K562 treated with DMSO at 1 percent for 4 hours (cell line): ENCODE measurements around the gene IGF2BP3. TPM values are rescaled to one million over a fixed set of nuclear protein-coding genes. Genes with fewer than 3 reads are reported as not detected.

Experiments
- total RNA-seq: library from RNA; unstranded; fragments of 300-600 nt; gene quantifications from 2 replicates; pipeline ENCODE4 v1.2.3, GENCODE V29; 2022; ENCODE audit not compliant: insufficient read depth

The IGF2BP3 gene
- total RNA-seq: 23.3 and 24.5 TPM in 2 replicates

DNA sequence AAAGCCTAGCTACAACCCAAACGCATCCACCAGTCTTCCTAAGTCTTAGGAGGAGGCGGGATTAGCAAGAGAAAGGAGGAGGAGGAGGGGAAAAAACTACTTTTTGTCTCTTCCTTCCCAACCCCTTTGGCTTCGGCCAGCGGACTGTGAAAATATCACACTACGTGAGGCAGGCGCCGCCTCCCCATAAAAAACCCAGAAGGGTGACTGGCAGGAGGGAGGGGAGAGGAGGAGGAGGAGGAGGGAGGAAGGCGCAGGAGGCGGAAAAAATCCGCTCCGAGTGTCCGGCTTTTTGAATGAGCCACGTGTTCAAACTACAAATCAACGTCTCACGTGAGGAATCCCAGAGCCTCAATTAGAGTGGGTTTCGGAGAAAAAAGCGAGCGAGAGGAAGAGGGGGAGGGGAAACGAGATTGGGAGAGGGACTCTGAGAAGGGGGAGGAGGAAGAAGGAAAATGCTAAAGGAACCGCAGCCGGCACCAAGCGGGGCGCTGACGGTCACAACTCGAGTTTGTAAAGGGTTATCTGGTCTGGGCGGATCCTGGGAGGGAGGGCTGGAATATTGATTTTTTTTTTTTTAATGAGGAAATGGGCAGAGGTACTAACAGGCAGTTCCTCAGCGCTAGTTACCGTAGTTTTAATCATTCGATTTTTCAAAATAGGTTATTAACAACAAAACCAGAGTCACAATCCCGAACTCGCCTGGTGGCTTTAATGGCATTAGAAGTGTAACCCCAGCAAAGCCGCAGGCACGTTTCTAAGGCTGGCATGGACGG is at the start of gene IGF2BP3:
Gene IGF2BP3, minus strand, starts transcription at position 162 of the 776 bp plus-strand sequence. CDS start 381 bp downstream, outside the sequence.

DNA sequence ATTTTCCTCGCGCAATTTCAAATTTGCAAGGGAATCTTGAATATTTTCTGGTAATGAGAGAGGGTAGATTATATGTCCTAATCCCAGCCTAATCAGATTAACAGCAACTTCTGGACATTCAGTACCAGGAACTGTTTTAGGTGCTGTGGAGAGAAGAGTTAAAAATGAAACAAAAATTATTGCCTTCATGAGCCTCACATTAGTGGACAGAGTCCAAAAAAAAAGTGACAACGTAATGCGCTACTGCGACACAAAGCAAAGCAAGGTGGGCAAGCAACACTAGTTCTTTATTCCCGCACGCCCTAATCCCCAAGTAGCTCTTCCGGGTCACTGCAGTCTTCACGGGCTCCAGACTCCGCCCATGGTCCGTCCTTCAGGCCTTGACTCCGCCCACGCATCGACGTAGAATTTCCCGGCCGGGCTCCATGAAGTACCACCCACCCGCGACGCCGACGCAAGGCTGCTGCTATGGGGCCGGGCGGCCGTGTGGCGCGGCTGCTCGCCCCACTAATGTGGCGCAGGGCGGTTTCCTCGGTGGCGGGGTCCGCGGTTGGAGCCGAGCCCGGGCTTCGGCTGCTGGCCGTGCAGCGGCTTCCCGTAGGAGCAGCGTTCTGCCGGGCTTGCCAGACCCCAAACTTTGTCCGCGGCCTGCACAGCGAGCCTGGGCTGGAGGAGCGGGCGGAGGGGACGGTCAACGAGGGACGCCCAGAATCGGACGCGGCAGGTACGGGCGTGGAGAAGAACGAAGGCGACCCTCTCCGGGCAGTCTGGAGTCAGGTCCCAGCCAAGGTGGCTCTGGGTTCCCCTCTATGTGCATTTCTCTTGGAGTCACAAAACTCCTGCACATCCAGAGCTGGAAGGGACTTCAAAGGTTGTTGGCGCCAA is 171.2 kb downstream of the IGF2BP3 start, which contains the start of gene MALSU1:
Gene MALSU1, plus strand, starts transcription at position 455 of the 885 bp plus-strand sequence. Its CDS starts 14 bp downstream, at position 469.

Other genes with a start within 250 kb of the IGF2BP3 start
- gene GPNMB, start 223.7 kb downstream of the IGF2BP3 start, total RNA-seq: 0.80 and 2.7 TPM in 2 replicates
- gene MALSU1, start 171.2 kb downstream of the IGF2BP3 start, total RNA-seq: 81.9 and 84.7 TPM in 2 replicates
- 15.6 and 24.7 TPM in 2 replicates for gene TRA2A, start 61.5 kb upstream of the IGF2BP3 start, total RNA-seq
- gene CCDC126, start 126.9 kb upstream of the IGF2BP3 start, total RNA-seq: 4.2 and 8.3 TPM in 2 replicates
- gene FAM221A, start 209.7 kb upstream of the IGF2BP3 start, total RNA-seq: not detected in 2 replicates
- gene STK31, start 239.7 kb upstream of the IGF2BP3 start, total RNA-seq: 0.18 TPM in 1 of 2 replicates, not detected in the other